Measurements from ENCODE around the gene CAV2. TPM values are rescaled to one million over a fixed set of nuclear protein-coding genes. Genes with fewer than 3 reads are reported as not detected.

CAV2 gene
- total and polyA plus RNA-seq, 2 donors (not counting 1 experiment from before 2014, with no cell fraction given), result 119 to 288 TPM

GRCh38 chr7:116554911-116555310, 55.4 kb downstream of the CAV2 start:
- TF ChIP-seq CTCF (conservative IDR thresholded peaks at IDR 0.05 in 1 of 2, IDR thresholded peaks at IDR 0.05 in 1 of 2; ENCODE audit: low read depth in 1 of 2, low read length in 2 of 2), result no peak
- no peak for TF ChIP-seq EZH2 (IDR thresholded peaks at IDR 0.05; ENCODE audit: low read length, missing control alignments)
- Histone ChIP-seq H4K20me1 (ENCODE audit: control insufficient read depth, extremely low read depth, insufficient read depth, low read length) (peaks cover 1% of the 10 kb centered on the region), H3K4me2 (ENCODE audit: extremely low read depth, insufficient read depth, low read length) (no peak overlapping the region), H3K79me2 (ENCODE audit: control insufficient read depth, insufficient read depth, low read length) (peaks cover 84% of the 10 kb centered on the region), H3K27ac (ENCODE audit: insufficient read depth, low read length) (no peak overlapping the region), H3K9me3 (ENCODE audit: control insufficient read depth, insufficient read depth, low read depth, low read length) (no peaks in the 10 kb centered on the region), H3K27me3 (ENCODE audit: control insufficient read depth, insufficient read depth, low read length) (no peaks in the 10 kb centered on the region), H2AFZ (ENCODE audit: low read length) (no peak overlapping the region), H3K36me3 (ENCODE audit: control insufficient read depth, insufficient read depth, low read length) (peaks cover 23% of the 10 kb centered on the region), H3K4me1 (ENCODE audit: control insufficient read depth, extremely low read depth, insufficient read depth, low read length) (peaks cover 12% of the 10 kb centered on the region), H3K4me3 (replicated peaks in 1 of 4; ENCODE audit: control extremely low read depth in 1 of 4, insufficient read depth in 1 of 4, low read depth in 3 of 4, low read length in 4 of 4) (no peak overlapping the region), H3K9ac (ENCODE audit: insufficient read depth, low read length) (no peak overlapping the region)
- no peak for DNase-seq (ENCODE audit: low read depth in 2 of 2)

- TF ChIP-seq EZH2 (IDR thresholded peaks at IDR 0.05; ENCODE audit: low read length, missing control alignments) (no peak), CTCF (conservative IDR thresholded peaks at IDR 0.05 in 1 of 2, IDR thresholded peaks at IDR 0.05 in 1 of 2; ENCODE audit: low read depth in 1 of 2, low read length in 2 of 2) (no peak)
- peaks cover 62% of the 10 kb centered on the region for H3K79me2 ChIP-seq (ENCODE audit: control insufficient read depth, insufficient read depth, low read length)
- H3K4me3 ChIP-seq (replicated peaks in 1 of 4; ENCODE audit: control extremely low read depth in 1 of 4, insufficient read depth in 1 of 4, low read depth in 3 of 4, low read length in 4 of 4), result no peak overlapping the region
- H3K4me2 ChIP-seq (ENCODE audit: extremely low read depth, insufficient read depth, low read length), result no peak overlapping the region
- no peak overlapping the region for H2AFZ ChIP-seq (ENCODE audit: low read length)
- no peaks in the 10 kb centered on the region for H3K27me3 ChIP-seq (ENCODE audit: control insufficient read depth, insufficient read depth, low read length)
- no peaks in the 10 kb centered on the region for H3K9me3 ChIP-seq (ENCODE audit: control insufficient read depth, insufficient read depth, low read depth, low read length)
- no peaks in the 10 kb centered on the region for H4K20me1 ChIP-seq (ENCODE audit: control insufficient read depth, extremely low read depth, insufficient read depth, low read length)
- H3K4me1 ChIP-seq (ENCODE audit: control insufficient read depth, extremely low read depth, insufficient read depth, low read length), result peaks cover 13% of the 10 kb centered on the region
- DNase-seq (ENCODE audit: low read depth in 2 of 2), result no peak
- no peak overlapping the region for H3K27ac ChIP-seq (ENCODE audit: insufficient read depth, low read length)
- peaks cover 23% of the 10 kb centered on the region for H3K36me3 ChIP-seq (ENCODE audit: control insufficient read depth, insufficient read depth, low read length)
- no peak overlapping the region for H3K9ac ChIP-seq (ENCODE audit: insufficient read depth, low read length)
Measured at GRCh38 chr7:116557066-116557585, 57.6 kb downstream of the CAV2 start.

- peaks cover 6% of the 10 kb centered on the region for H3K4me1 ChIP-seq (ENCODE audit: control insufficient read depth, extremely low read depth, insufficient read depth, low read length)
- peaks cover 22% of the 10 kb centered on the region for H3K36me3 ChIP-seq (ENCODE audit: control insufficient read depth, insufficient read depth, low read length)
Measured at GRCh38 chr7:116557901-116558300, 58.4 kb downstream of the CAV2 start.

More at GRCh38 chr7:116557901-116558300, 58.4 kb downstream of the CAV2 start:
- no peak overlapping the region for H3K4me2 ChIP-seq (ENCODE audit: extremely low read depth, insufficient read depth, low read length)
- H3K9me3 ChIP-seq (ENCODE audit: control insufficient read depth, insufficient read depth, low read depth, low read length), result no peaks in the 10 kb centered on the region
- no peak overlapping the region for H3K27ac ChIP-seq (ENCODE audit: insufficient read depth, low read length)
- H4K20me1 ChIP-seq (ENCODE audit: control insufficient read depth, extremely low read depth, insufficient read depth, low read length), result no peaks in the 10 kb centered on the region
- H3K27me3 ChIP-seq (ENCODE audit: control insufficient read depth, insufficient read depth, low read length), result no peaks in the 10 kb centered on the region
- DNase-seq (ENCODE audit: low read depth in 2 of 2), result no peak
- no peak overlapping the region for H2AFZ ChIP-seq (ENCODE audit: low read length)
- no peak overlapping the region for H3K4me3 ChIP-seq (replicated peaks in 1 of 4; ENCODE audit: control extremely low read depth in 1 of 4, insufficient read depth in 1 of 4, low read depth in 3 of 4, low read length in 4 of 4)
- H3K9ac ChIP-seq (ENCODE audit: insufficient read depth, low read length), result no peak overlapping the region
- TF ChIP-seq EZH2 (IDR thresholded peaks at IDR 0.05; ENCODE audit: low read length, missing control alignments) (no peak), CTCF (conservative IDR thresholded peaks at IDR 0.05 in 1 of 2, IDR thresholded peaks at IDR 0.05 in 1 of 2; ENCODE audit: low read depth in 1 of 2, low read length in 2 of 2) (no peak)
- peaks cover 54% of the 10 kb centered on the region for H3K79me2 ChIP-seq (ENCODE audit: control insufficient read depth, insufficient read depth, low read length)

Other genes starting within 250 kb of the CAV2 start
- gene CAV1, start 25.3 kb downstream of the CAV2 start, total RNA-seq, result 174 and 461 TPM in 2 replicates
- 1,245 and 1,327 TPM in 2 replicates for gene CAV1, start 25.3 kb downstream of the CAV2 start, polyA plus RNA-seq
- gene MET, start 172.5 kb downstream of the CAV2 start, total RNA-seq, result 29.8 and 44.4 TPM in 2 replicates
- 33.4 and 42.1 TPM in 2 replicates for gene MET, start 172.5 kb downstream of the CAV2 start, polyA plus RNA-seq